Peyer's patch (tissue), 4 donors: Measurements from ENCODE around the gene HMX1.

Experiments used
- CTCF ChIP-seq, 6 experiments: fragments of 450-650 bp in 4 of 6; fragments of 200-600 bp in 2 of 6; sonication (generic) in 1 of 6; IDR thresholded peaks; one replicate each; pipeline ENCODE4 v1.5.1; 2017 to 2019; ENCODE audit warnings: antibody characterized with exemption in 6 of 6, mild to moderate bottlenecking in 3 of 6, moderate library complexity in 1 of 6
- POLR2A ChIP-seq, 2 donors: fragments of 450-650 bp; IDR thresholded peaks; one replicate each; pipeline ENCODE4 v1.5.1; 2017; ENCODE audit warnings: antibody characterized with exemption in 2 of 2, mild to moderate bottlenecking in 2 of 2, moderate library complexity in 2 of 2

DNA sequence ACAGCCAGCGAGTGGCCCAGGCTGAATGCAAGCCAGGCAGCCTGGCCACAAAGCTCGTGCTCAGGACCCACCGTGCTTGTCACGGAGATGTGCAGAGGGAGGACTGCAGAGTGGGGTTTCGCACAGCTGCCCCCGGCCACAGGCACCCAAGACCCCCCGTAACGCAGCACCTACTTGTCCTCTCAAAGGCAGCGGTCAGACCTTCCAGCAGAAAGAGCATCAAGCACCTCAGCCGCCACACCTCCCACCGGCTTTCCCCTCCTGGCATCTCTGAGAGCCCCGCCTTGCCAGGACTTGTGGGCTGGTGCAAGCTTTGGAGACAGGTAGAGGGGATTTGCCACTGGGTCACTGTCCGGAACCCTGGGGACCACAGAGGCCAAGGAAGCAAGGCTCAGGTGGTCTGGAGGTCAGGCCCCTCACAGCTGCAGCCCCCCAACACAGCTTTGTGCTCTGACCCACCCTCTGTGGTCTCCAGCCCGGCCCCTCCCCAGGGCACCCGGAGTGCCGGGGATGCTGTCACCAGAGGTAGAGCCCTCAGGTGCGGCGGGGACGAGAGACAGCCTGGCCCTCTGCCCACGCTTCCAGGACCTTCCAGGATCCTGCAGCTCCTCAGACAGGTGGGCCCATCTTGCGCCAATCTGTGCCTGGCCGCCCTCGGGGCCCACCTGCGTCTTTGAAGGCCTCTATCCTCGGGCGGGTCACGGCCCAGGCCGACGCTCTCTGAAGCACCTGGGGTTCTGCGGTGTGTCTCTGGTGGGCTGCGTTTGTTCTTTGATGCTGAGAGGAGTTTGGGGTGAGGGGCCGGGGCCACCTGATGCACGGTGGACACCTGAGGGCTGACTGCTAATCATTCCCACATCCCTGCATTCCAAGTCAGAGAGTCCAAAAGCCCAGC, 34.4 kb upstream of the HMX1 start:
- TF ChIP-seq CTCF (IDR thresholded peaks at IDR 0.05) (no peak), POLR2A (IDR thresholded peaks at IDR 0.05) (no peak)
